Measurements from ENCODE around the gene POTEI.
"Not testable (repeated sequence)": the region's sequence is repeated elsewhere in the genome, so short reads cannot be mapped to it uniquely, and the experiment has no call there.

POTEI gene

GRCh38 chr2:130454712-130455083, 54.4 kb downstream of the POTEI start:
- FAIRE-seq = not testable (repeated sequence)

- FAIRE-seq = not testable (repeated sequence)
Measured at GRCh38 chr2:130453955-130454711, 55.0 kb downstream of the POTEI start.

- not testable (repeated sequence) for FAIRE-seq
Measured at GRCh38 chr2:130452897-130453296, 56.2 kb downstream of the POTEI start.

- FAIRE-seq = not testable (repeated sequence)
Measured at GRCh38 chr2:130451823-130452222, 57.3 kb downstream of the POTEI start.

- FAIRE-seq = not testable (repeated sequence)
Measured at GRCh38 chr2:130451278-130451677, 57.9 kb downstream of the POTEI start.

- not testable (repeated sequence) for FAIRE-seq
Measured at GRCh38 chr2:130450366-130450765, 58.8 kb downstream of the POTEI start.

GRCh38 chr2:130427631-130428030, 81.5 kb downstream of the POTEI start:
- not testable (repeated sequence) for FAIRE-seq

GRCh38 chr2:130418845-130419244, 90.3 kb downstream of the POTEI start:
- FAIRE-seq = not testable (repeated sequence)

- FAIRE-seq = not testable (repeated sequence)
Measured at GRCh38 chr2:130416693-130417092, 92.4 kb downstream of the POTEI start.
